PC-3 (cell line): ENCODE results near the gene KCNH5. TPM values are rescaled to one million over a fixed set of nuclear protein-coding genes. Genes with fewer than 3 reads are reported as not detected.
A peak's percentile ranks its signal among the peaks of the same experiment; 100 is the strongest.

Experiments
- ATAC-seq: fragments of 200-7000 bp; cut with Tn5 transposase; 2 replicates; pipeline ENCODE4 v1.9.1; 2020; ENCODE audit warnings: mild to moderate bottlenecking, moderate library complexity
- BruUV-seq: library from RNA; stranded (reverse); fragments of 400-500 nt; replicated peaks from 2 replicates; lab custom pipeline; 2021; lab: Mats Ljungman, UMichigan
- CTCF ChIA-PET: fragments of 300-600 bp; sonication (Branson Sonifier 250); formaldehyde crosslinking; loops from one replicate; lab custom pipeline; 2022; ENCODE audit warnings: antibody characterized with exemption; lab: Charles Lee
- POLR2A ChIA-PET: fragments of 300-600 bp; sonication (Branson Sonifier 250); formaldehyde crosslinking; loops from one replicate; lab custom pipeline; 2022; ENCODE audit warnings: antibody characterized with exemption; ENCODE audit not compliant: unreplicated experiment; lab: Charles Lee
- DNase-seq: peaks from one replicate; pipeline ENCODE4 v3.0.0-alpha.2; 2015
- H2AFZ ChIP-seq: fragments of 300-600 bp; sonication (generic); 2 replicates; pipeline ENCODE4 v1.6.0; 2016; ENCODE audit warnings: antibody characterized with exemption, low read length
- H3F3A ChIP-seq: fragments of 300-600 bp; sonication (generic); one replicate; pipeline ENCODE4 v1.6.0; 2017; ENCODE audit warnings: antibody characterized with exemption, low read length, control low read depth, mild to moderate bottlenecking; ENCODE audit not compliant: unreplicated experiment
- H3K27ac ChIP-seq: fragments of 300-600 bp; sonication (generic); 2 replicates; pipeline ENCODE4 v1.5.1; 2016; ENCODE audit warnings: mild to moderate bottlenecking, low read length
- H3K27me3 ChIP-seq: fragments of 300-600 bp; sonication (generic); 2 replicates; pipeline ENCODE4 v1.6.1; 2016; ENCODE audit warnings: low read length, mixed read lengths
- H3K36me3 ChIP-seq: fragments of 300-600 bp; sonication (generic); 2 replicates; pipeline ENCODE4 v1.6.1; 2016; ENCODE audit warnings: low read depth, mixed run types, low read length, mixed read lengths
- H3K4me1 ChIP-seq: fragments of 300-600 bp; sonication (generic); 2 replicates; pipeline ENCODE4 v1.5.1; 2016; ENCODE audit warnings: low read length; ENCODE audit not compliant: insufficient read depth
- H3K4me2 ChIP-seq: fragments of 300-600 bp; sonication (generic); 2 replicates; pipeline ENCODE4 v1.6.0; 2016; ENCODE audit warnings: low read length
- H3K4me3 ChIP-seq: fragments of 300-600 bp; sonication (generic); 2 replicates; pipeline ENCODE4 v1.5.1; 2016; ENCODE audit warnings: mild to moderate bottlenecking, low read length, mixed read lengths
- H3K79me2 ChIP-seq: fragments of 300-600 bp; sonication (generic); 2 replicates; pipeline ENCODE4 v1.6.1; 2017; ENCODE audit warnings: low read length, mixed read lengths
- H3K9ac ChIP-seq: fragments of 300-600 bp; sonication (generic); 2 replicates; pipeline ENCODE4 v1.6.0; 2016; ENCODE audit warnings: mild to moderate bottlenecking, low read length
- H3K9me2 ChIP-seq: fragments of 300-600 bp; sonication (generic); replicated peaks from 2 replicates; pipeline ENCODE4 v1.6.1; 2016; ENCODE audit warnings: mixed run types, low read length, mixed read lengths
- H3K9me3 ChIP-seq: fragments of 300-600 bp; sonication (generic); 2 replicates; pipeline ENCODE4 v1.6.1; 2016; ENCODE audit warnings: low read length, mixed read lengths
- H4K20me1 ChIP-seq: fragments of 300-600 bp; sonication (generic); 2 replicates; pipeline ENCODE4 v1.6.1; 2016; ENCODE audit warnings: low read length, mixed read lengths
- CTCF ChIP-seq: fragments of 300-600 bp; sonication (generic); conservative IDR thresholded peaks from 2 replicates; pipeline ENCODE4 v1.5.1; 2017; ENCODE audit warnings: antibody characterized with exemption, low read depth, mild to moderate bottlenecking, low read length
- EZH2 ChIP-seq: fragments of 300-600 bp; sonication (generic); IDR thresholded peaks from one replicate; pipeline ENCODE4 v1.6.1; 2017; ENCODE audit warnings: antibody characterized with exemption, mild to moderate bottlenecking, low read length; ENCODE audit not compliant: unreplicated experiment
- EZH2phosphoT487 ChIP-seq: fragments of 300-600 bp; sonication (generic); IDR thresholded peaks from 2 replicates; pipeline ENCODE4 v1.6.1; 2018; ENCODE audit warnings: mild to moderate bottlenecking, antibody characterized with exemption, low read length, borderline replicate concordance
- intact Hi-C: fragments of 100-400 bp; cut with micrococcal nuclease; formaldehyde crosslinking; loops from 2 replicates; pipeline ENCODE4 v1.9.0; 2023
- total RNA-seq: library from RNA; depleted of rRNA; stranded (reverse); fragments of >200 nt; gene quantifications from 2 replicates; pipeline ENCODE4 v1.2.3, GENCODE V29; 2014

The KCNH5 gene
- total RNA-seq, 1 experiment from 2014 or later = not detected

DNA sequence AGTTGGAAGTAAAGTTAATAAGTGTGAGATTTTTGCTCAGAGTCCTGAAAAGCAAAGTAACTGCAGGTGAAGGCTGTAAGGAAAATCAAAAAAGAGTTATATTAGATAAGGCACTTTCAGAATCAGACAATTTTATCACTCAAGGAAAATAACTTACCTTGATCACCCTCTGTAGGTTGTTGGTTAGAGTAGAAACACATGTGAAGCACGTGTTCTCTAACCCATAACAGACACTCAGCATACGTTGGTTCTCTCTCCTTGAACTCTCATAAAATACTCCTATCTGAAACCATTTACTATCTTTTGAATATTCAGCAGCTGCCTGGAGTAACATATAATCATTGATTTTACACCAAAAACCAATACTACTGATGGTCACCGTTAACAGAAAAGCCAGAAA, 335.5 kb downstream of the KCNH5 start:
- no TSS peak for BruUV-seq

DNA sequence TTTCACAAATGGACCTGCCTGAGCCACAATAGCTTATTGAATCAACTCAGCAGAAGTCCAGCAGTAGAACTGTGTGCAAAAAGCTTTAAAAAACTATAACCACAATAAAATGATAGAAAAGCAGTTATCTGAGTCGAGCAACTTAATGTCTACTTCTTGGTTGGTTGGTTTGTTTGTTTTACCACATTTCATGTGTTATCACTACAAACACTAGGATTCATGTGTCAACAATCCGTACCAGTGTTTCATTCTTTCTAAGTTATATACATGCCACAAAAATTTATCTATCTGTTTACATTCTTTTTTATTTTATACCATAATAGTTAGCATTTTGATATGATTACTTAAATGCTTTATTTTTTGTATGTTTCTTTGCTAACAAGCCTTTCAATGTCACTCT, 339.0 kb downstream of the KCNH5 start:
- H3K27me3 ChIP-seq = peaks cover 18% of the 10 kb centered on the region; the same call in 1 of the 2 replicates
- no peak overlapping the region for H2AFZ ChIP-seq
- H3K4me1 ChIP-seq = no peaks in the 10 kb centered on the region
- DNase-seq = peak; percentile 7
- H3K4me2 ChIP-seq = no peak overlapping the region
- intact Hi-C loops = loop anchor here (1.0 kb wide), 1 partner anchor 14 kb away; no protein-coding TSS in a partner anchor
- no peak for TF ChIP-seq EZH2phosphoT487
- no peak for TF ChIP-seq EZH2
- H3K79me2 ChIP-seq = no peaks in the 10 kb centered on the region
- H3F3A ChIP-seq = no peaks in the 10 kb centered on the region
- no peak overlapping the region for H3K4me3 ChIP-seq
- ChIA-PET CTCF (no interaction called here), POLR2A (no interaction called here)
- no peaks in the 10 kb centered on the region for H3K9me2 ChIP-seq
- no peaks in the 10 kb centered on the region for H3K9me3 ChIP-seq
- H4K20me1 ChIP-seq = no peaks in the 10 kb centered on the region
- no TSS peak for BruUV-seq
- no peak overlapping the region for H3K27ac ChIP-seq
- no peak overlapping the region for H3K9ac ChIP-seq
- ATAC-seq = peak; percentile 90
- H3K36me3 ChIP-seq = no peaks in the 10 kb centered on the region

More for the DNA sequence above, 335.5 kb downstream of the KCNH5 start:
- Histone ChIP-seq H3K27me3 (0 out of 2 replicates have a peak, but pooled peaks cover 10% of the 10 kb centered on the region), H3K4me2 (no peak overlapping the region), H4K20me1 (no peaks in the 10 kb centered on the region), H3K9me2 (no peaks in the 10 kb centered on the region), H3K27ac (no peak overlapping the region), H3F3A (no peaks in the 10 kb centered on the region), H3K9me3 (no peaks in the 10 kb centered on the region), H3K9ac (no peak overlapping the region), H3K4me3 (no peak overlapping the region), H3K36me3 (no peaks in the 10 kb centered on the region), H3K79me2 (no peaks in the 10 kb centered on the region), H3K4me1 (no peaks in the 10 kb centered on the region), H2AFZ (no peak overlapping the region)
- POLR2A ChIA-PET = no interaction called here
- ATAC-seq = no peak
- CTCF ChIA-PET = no interaction called here
- TF ChIP-seq CTCF = no peak
- TF ChIP-seq EZH2 = no peak
- TF ChIP-seq EZH2phosphoT487 = no peak
- intact Hi-C loops = no loop called here
- DNase-seq = no peak

DNA sequence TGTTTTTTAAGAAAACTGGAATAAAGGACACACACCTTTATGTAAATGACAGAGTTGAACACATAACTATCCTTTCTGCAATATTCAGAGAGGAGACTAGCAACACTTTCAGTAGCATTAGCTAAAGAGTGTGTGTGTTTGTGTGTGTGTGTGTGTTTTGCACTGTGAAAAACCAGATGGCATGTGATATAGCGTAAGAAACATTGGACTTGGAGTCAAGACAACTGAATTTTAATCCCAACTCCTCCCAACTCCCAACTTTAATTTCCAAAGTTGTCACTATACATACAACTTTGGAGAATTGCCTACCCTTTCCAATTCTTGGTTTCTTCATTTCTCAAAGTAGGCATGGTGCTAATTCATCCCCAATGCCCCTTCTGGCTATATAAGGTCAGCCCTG, 347.8 kb downstream of the KCNH5 start:
- no peak for TF ChIP-seq EZH2
- TF ChIP-seq EZH2phosphoT487 = no peak
- no peak for TF ChIP-seq CTCF
- Histone ChIP-seq H3K4me3 (no peak overlapping the region), H3K9me3 (no peaks in the 10 kb centered on the region), H3K36me3 (no peaks in the 10 kb centered on the region), H2AFZ (no peak overlapping the region), H3K27ac (no peak overlapping the region), H3K27me3 (peaks cover 9% of the 10 kb centered on the region; the same call in 1 of the 2 replicates), H4K20me1 (no peaks in the 10 kb centered on the region), H3K9ac (no peak overlapping the region), H3K79me2 (no peaks in the 10 kb centered on the region), H3K4me1 (peaks cover 6% of the 10 kb centered on the region), H3F3A (no peaks in the 10 kb centered on the region), H3K9me2 (0 out of 2 replicates have a peak, but pooled peaks cover 4% of the 10 kb centered on the region), H3K4me2 (no peak overlapping the region)
- DNase-seq (no peak), ATAC-seq (no peak)
- no TSS peak for BruUV-seq
- POLR2A ChIA-PET = no interaction called here
- intact Hi-C loops = no loop called here
- CTCF ChIA-PET = no interaction called here
